Left colon (tissue), 2 donors: Measurements from ENCODE around the gene EDNRA. TPM values are rescaled to one million over a fixed set of nuclear protein-coding genes. Genes with fewer than 3 reads are reported as not detected.

Experiments
- ATAC-seq: fragments of 200-7000 bp; cut with Tn5 transposase; one replicate; pipeline ENCODE4 v1.9.1; 2020; ENCODE audit warnings: mild to moderate bottlenecking, moderate library complexity
- DNase-seq, 2 donors: peaks; one replicate each; pipeline ENCODE4 v3.0.0-alpha.2; 2020
- intact Hi-C, 2 donors: fragments of 100-400 bp; cut with DNase I in 1 of 2; cut with micrococcal nuclease in 1 of 2; formaldehyde crosslinking; loops; one replicate each; pipeline versions ENCODE4 v1.11.2 to v1.14.0; 2022; cut with DNase I, micrococcal nuclease
- total RNA-seq, 2 donors: library from RNA; stranded (reverse); fragmentation: NEBNext Ultra II Directional; extraction: Animal tissue kit (Norgen Biotek cat#: 25700); gene quantifications; one replicate each; pipeline ENCODE4 v1.2.1, GENCODE V29; 2021
- donor health status: DM: no; HTN: no; CAD: no.
- donor health status: DM: yes; HTN: yes; CAD: no.

The EDNRA gene
- total RNA-seq, 2 donors from 2014 or later, result 0.55 to 1.3 TPM

DNA sequence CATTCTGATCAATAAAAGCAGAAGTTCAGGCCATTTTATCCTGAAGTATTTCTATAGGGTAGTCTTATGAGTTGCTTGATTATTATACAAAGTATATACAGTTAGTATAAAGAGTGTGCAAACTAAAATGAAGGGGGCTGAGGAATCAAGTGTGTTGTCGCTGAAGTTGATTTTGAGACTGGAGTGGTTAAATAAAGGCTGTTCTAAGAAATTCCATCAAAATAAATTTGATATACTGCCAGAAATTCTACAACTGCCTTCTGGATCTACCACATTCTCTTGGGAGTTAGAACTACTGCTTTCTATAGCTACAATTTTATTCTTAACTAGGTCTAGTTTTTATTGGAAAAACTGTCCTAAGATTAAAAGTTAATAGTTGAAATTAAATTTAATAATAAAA is 12.4 kb downstream of the EDNRA start:
- no peak for ATAC-seq
- intact Hi-C loops, result no loop called here
- DNase-seq, result no peak

DNA sequence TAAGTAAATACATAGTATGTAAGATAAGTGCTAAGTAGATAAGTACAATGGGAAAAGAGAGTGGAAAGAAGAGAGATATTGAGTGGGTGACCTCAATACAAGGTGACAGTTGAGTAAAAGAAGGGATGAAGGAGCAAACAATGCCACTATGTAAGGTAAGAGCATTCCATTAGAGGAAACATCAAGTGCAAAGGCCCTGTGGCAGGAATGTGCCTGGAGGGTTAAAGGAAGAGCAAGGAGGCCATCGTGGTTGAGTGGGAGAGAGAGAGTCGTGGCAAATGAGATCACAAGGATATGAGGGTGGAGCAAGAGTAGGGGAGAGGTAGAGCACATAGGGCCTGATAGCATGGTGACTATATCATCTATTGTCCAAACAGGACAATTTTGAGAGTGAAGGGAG is 13.4 kb downstream of the EDNRA start:
- no peak for DNase-seq
- no peak for ATAC-seq
- intact Hi-C loops, result no loop called here

DNA sequence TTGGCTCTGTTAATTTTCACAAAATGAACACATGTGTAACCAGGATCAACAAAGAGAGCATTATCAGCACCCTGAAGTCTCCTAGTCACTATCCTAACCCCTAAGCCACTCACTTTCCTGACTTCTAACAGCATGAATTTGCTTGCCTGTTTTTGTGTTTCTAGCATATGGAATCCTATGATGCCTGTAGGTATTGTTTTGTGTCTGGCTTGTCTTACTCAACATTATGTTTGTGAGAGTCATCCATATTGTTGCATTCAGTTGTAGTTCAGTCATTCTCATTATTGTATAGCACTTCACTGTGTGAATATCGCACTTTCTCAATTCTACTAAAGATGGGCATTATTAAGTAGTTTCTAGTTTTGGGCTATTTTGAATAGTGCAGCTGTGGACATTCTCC is 15.6 kb downstream of the EDNRA start:
- intact Hi-C loops, result no loop called here
- DNase-seq (no peak), ATAC-seq (no peak)

DNA sequence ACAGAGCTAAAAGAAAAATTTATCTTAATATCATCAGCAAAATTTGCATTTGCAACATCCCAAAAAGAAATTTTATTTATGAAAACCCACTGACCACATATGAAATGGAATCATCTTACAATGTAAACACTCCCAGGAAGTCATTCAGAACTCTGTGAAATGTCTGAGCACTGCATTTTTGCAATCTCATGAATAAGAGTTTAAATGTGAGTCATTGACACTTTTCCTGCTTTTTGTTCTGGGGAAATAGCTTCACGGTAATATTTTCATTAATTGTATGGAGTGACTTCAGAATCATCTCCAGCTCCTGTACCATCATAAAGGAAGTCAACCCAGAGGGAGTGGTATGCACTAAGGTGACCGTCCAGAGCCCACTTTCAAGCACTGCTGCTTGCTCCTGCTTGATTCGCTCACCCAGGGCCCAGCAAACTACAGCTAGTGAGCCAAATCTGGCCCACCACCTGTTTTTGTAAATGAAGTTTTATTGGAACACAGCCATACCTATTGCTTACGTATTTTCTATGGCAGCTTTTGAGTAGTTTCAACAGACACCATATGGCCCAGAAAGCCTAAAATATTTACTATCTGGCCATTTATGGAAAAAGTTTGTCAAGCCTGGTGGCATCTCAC is 17.2 kb downstream of the EDNRA start:
- ATAC-seq, result no peak
- no peak for DNase-seq
- intact Hi-C loops, result no loop called here

DNA sequence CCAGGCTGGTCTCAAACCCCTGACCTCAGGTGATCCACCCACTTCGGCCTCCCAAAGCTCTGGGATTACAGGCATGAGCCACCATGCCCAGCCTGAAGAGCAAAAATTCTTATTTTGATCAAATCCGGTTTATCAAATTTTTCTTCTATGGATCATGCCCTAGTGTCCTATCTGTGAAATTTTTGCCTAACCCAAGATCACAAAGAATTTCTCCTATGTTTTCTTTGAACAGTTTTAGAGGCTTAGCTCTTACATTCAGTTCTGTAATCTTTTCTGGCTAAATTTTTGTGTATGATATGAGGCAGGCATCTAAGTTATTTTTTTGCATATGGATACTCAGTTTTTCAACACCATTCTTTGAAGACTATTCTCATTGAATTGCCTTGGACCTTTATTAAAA is 27.4 kb downstream of the EDNRA start:
- ATAC-seq, result no peak
- intact Hi-C loops, result no loop called here
- DNase-seq, result no peak

DNA sequence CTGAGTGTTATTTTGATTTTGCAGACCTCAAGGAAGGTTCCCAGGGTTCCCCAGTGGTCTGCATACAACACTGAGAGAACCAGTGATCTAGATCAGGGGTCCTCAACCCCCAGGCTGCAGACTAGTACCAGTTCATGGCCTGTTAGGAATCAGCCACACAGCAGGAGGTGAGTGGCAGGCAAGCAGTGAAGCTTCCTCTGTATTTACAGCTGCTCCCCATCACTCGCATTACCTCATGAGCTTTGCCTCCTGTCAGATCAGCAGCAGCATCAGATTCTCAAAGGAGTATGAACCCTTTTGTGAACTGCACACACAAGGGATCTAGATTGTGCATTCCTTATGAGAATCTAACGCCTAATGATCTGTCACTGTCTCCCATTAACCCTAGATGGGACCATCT is 28.5 kb downstream of the EDNRA start:
- DNase-seq (no peak), ATAC-seq (no peak)
- intact Hi-C loops, result no loop called here

DNA sequence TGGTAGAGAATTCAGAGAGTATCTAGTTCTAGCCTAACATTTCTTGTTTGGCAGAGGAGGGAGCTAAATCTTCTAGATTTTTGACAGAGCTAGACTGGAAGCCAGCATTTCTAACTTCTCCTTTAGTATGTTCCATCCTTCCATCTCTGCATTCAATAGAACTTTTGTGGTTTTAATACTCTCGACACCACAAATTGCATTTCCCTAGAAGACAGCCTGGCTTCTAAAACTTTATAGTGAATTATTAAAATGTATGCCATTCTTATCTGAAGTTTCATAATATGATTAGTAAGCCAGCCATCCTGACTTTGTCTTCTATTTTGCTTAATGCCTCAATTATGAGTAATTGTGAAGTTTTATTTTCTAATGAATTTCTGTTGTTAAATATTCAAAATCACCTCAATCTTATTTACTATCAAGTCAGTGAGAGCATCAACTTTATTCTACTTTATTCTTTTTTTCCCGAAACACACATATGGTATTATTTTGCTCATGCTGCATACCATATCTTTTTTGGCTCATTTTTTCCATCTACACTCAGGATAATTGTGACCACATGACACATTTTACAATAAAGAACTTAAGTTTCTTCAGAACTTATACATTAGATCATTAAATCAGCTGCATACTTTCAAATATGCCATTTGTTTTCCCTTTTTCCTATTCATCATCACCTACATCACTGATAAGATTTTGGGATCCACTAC is 30.2 kb downstream of the EDNRA start:
- intact Hi-C loops, result no loop called here

DNA sequence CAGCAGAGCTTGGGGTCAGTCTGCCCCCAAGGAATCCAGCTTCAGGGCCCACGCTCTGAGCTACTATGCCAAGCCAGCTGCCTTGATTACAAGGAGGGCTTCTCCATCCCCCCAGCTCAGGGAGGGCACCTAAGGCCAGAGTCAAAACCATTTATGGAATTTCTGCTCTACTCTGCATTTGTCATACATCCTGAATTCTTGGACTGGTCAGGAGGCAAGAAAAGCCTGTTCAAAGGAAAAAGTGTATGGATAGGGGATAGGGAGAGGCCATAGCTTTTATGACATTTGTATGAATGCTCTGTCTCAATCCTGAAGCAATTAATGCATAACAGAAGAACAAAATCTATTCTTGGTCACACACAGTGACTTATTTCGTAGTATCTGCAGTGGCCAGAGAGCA is 32.2 kb downstream of the EDNRA start:
- DNase-seq (no peak), ATAC-seq (no peak)
- intact Hi-C loops, result no loop called here

More for the DNA sequence above, 30.2 kb downstream of the EDNRA start:
- no peak for ATAC-seq
- DNase-seq, result no peak

DNA sequence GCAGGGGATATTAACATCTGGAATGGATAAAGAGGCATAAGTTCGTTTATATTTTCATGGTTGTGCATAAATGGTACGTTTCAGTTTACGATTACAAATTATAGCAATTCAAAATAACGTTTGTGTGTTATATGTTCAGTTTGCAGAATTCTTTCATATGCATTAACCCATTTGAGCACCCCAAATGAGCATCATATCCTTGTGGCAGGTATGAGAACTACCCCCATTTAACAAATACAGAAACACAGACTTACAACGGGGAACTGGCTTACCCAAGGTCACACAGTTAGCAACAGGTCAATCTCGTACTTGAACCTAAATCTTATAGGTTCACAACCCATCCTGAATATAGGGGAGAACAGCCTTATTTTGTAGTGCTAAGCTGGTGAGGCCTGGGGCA is 33.1 kb downstream of the EDNRA start:
- ATAC-seq, result no peak
- no peak for DNase-seq
- intact Hi-C loops, result no loop called here

DNA sequence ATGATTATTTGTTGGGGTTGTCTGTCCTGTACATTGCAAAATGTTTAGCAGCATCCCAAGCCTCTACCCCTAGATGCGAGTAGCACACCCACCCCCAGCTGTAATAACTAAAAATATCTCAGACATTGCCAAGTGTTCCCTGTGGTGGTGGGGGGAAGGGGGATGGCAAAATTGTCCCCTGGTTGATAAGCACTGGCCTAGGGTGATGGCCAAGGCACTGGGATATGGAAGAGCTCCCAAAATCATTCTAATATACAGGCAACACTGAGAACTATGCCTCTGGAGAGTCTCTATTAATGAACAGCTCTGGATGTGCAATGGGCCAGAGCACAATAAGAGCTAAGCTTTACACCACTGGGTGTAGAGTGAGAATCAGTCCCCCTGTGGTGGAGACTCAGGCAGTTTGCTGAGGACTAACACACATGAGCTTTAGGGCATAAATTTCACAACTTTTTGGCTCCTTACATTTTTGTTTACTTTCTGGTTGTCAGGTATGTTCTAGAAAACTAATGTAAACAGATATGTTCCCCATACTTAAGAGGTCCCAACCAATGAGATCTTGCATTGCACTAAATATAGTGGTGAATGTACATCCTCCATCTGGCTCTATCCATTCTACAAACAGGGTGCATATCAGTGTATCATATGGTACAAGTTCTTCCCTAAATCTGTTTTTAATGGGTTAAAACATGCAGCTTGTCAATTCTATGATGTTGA is 34.5 kb downstream of the EDNRA start:
- no peak for ATAC-seq
- intact Hi-C loops, result no loop called here
- no peak for DNase-seq

DNA sequence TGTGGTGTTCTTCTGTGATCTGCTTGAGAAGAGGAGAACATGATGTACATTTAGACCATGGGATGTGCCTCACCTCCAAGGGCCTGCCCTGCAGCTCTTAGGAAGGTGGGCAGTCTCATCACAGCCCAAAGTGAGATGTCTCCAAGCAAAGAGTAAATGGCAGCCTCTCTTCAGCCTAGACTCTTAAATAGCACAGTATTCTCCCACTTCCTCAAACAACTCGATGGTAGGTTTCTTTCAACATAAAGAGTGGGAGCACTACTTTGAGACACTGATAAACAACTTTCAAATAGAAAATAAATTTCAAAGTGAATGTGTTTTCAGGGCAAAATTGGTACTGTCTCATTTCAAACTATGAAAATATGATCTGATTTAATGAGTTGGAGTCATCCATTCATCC is 35.2 kb downstream of the EDNRA start:
- ATAC-seq (no peak), DNase-seq (no peak)
- intact Hi-C loops, result no loop called here

DNA sequence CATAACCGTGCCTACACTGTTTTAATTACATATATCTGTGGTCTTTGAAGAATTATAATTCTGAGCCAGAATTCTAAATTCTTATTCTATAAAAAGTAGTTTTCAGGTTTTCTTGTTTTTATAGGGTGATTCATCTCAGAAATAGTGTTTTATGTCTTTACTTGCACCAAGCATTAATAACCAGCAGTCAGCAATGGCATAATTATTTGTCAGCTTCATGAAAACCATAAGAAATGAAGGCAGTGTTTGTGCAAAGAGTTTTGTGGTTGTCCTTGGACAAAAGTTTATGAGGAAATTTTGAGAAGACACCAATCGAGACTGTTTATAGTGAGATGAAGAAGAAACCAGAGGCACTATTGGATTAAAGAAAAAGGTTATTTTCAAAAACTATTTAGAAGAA is 37.2 kb downstream of the EDNRA start:
- no peak for DNase-seq
- no peak for ATAC-seq
- intact Hi-C loops, result no loop called here

DNA sequence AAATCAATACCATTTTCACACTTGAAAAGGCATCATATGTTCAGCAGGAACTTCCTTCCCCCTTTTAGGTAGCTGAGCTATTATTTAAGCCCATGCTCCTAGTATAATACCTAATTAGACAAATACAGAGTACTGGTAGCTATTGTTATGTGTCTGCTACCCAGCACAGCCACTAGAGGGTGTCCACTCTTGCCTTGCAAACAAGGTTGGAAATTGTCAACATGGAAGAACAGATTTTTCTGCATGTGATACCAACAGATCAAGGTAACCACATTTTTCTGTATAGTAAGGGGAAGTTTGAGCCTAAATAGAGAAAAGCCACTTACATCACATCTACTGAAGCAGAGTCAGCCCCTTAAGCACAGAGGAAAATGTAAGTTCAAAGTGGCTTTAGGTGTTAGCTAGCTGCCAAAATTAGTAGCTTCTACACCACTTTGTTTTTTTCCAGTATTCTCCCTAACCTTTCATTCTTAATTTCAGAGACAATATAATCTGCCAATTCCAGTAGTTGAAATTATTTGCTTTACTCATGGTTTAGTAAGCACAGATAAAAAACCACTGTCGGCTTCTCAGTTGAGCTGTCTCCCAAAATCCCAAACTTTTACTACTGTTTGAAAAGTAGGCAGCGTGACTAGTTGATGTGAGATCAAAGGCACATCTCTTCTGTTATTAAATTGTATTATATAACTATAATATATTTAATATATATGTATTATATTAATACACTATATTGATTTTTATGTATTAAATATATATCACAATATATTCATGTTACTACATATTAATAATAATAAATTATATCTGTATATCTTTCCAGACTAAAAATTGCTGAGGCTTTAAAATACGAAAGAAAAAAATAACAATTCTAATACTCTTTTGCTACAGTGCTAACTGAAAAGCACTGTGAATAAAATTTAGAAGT is 38.2 kb downstream of the EDNRA start:
- ATAC-seq, result peak; percentile 62
- intact Hi-C loops, result no loop called here
- DNase-seq, result peak; percentile 29 to 56

DNA sequence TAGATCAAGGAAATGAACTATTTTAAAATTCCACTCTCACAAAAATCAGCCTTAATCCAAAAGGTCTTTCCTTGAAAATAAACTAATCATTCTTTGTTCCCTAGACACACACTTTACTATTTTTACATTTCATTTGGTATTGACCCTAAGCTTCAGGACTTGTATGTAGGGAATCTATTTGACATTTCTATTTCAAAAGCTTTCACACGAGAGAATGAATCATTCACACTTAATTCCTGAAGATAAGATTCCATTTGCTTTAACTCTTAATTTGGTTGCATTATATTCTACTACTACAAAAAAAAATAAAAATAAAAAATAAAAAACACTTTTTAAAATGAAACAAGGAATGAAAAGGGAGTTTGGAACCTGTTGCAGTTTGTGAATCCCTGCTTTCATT is 43.7 kb downstream of the EDNRA start:
- DNase-seq, result no peak
- intact Hi-C loops, result no loop called here
- ATAC-seq, result no peak

DNA sequence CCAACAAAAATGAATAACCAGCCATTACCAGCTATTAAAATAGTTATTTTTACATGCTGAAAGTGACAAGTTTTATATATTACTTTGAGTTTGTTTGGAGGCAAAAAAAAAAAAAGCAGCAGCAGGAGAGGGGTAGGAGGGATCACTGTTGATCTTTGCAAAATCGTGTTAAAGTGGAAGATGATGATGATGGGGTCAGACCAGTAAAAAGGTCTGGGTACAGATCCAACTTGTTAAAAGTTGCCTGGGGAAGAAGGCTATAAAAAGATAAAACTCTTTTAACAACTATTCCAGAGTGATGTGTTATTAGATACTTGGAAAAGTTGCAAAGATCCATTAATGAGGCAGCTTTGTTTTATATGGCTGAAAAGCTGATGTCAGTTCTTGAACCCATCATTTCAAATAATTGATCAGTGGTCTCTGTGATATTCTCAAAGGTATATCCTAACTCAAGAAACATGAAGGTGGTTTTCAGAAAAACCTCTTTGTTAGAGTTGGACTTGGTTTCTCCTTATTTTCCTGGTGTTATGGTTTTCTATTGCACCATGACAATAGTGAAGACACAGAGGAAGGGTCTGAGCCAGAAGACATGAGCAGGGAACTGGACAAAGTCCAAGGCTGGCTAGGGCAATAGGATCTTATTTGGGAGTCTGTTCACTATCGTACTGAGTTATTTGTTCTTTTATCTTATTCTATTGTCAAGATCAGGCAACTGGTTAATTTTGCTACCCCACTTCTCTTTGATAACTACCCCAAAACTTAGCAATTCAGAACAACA is 44.8 kb downstream of the EDNRA start:
- ATAC-seq, result no peak
- no peak for DNase-seq

DNA sequence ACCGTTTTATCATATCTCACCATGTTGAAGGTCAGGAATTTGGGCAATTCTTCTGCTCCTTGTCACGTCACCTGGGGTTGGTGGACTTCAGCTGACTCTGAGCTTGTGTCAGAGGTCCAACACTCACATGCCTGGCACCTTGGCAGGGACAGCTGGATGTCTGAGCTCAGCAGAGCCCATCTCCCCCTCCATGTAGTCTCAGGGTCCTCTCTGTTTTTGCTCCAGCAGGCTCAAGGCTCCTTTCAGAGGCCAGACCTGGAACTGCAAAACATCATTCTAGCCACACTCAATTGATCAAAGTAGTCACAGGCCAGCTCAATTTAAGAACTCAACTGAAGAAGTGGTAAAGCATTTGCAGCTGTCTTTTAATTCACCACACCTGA is 45.4 kb downstream of the EDNRA start:
- intact Hi-C loops, result no loop called here
- DNase-seq (no peak), ATAC-seq (no peak)

More for the DNA sequence above, 44.8 kb downstream of the EDNRA start:
- intact Hi-C loops, result no loop called here

DNA sequence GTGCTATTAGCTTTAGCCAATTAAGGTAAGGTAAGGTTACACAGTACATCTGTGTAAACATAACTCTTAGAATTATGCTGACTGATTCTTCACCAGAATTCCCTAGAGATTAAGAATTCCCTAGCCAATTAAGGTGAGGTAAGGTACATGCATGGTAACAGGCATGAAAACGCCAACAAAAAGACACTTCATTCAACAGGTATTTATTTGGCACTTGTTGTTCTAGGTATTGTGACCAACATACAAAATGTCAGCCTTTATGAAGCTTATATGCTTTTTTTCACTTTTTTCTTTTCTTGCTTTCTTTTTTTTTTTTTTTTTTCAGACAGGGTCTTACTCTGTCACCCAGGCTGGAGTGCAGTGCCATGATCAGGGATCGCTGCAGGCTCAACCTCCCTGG is 47.2 kb downstream of the EDNRA start:
- DNase-seq, result no peak
- no peak for ATAC-seq
- intact Hi-C loops, result no loop called here

DNA sequence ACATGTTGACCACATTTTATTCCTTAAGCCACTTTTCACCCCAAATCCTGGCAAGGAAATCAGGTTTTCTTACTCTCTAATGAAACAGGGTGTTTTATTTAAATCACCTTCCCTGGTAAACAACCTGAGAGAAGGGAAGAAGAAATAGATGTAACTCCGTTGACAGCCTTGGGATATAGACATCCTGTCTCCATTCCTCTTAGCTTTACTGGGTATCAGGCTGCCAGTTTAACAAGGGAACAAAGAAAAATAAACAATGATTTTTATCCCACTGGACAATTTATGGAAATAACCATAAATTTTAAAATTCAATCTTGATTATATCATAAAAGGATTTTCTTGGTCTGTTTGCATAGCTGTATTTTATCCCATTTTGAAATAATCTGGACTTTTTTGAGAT is 49.2 kb downstream of the EDNRA start:
- DNase-seq (no peak), ATAC-seq (no peak)
- intact Hi-C loops, result no loop called here

DNA sequence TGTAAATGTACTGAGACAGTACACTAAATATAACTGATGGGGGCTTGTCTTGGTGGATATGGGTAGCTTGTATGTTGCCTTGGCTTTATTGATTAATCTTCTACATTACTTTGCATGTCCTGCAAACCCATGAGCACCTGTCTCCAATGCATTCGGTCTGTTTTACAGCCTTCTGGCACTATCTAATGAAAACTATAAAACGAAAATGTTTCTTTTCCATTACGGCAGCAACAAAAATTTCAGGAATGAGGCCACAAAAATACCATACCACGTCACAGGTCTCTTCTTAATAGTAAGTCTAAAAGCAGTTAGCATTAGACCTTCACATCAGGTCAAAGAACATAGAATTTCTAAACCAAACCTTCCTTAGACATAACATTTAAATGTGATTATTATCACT is 49.8 kb downstream of the EDNRA start:
- intact Hi-C loops, result no loop called here
- ATAC-seq, result no peak

More for the DNA sequence above, 49.8 kb downstream of the EDNRA start:
- DNase-seq, result no peak
